Measurements from ENCODE around the gene TRIO. TPM values are rescaled to one million over a fixed set of nuclear protein-coding genes. Genes with fewer than 3 reads are reported as not detected.

The TRIO gene
- total RNA-seq, 1 donor from 2014 or later = 163 TPM

DNA sequence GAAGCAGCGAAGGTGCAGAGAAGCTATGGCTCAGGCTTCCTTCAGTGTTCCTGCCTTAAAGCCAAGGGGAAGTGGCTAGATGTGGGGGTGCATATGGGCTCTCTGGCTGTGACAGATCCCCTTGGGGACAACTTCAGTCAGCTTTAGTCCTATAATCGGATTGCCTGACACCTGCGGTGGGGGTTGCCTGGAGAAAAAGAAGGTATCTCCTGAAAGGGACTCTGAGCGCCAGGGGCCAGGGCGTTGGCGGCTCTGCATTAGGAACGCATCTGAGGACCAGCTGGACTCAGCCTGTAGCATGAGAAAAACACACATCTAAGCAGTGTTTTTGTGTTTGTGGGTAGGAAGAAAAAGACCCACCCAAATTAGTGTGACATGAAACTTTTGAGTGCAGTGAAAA lies 354.2 kb downstream of the TRIO start:
- Mint-ChIP-seq H3K27ac (no peak overlapping the region), H3K4me3 (ENCODE audit: low read depth) (no peak overlapping the region), H3K27me3 (no peaks in the 10 kb centered on the region), H3K4me1 (ENCODE audit: low read depth) (no peaks in the 10 kb centered on the region), H3K9me3 (ENCODE audit: low read depth) (no peaks in the 10 kb centered on the region), H3K36me3 (ENCODE audit: insufficient read depth) (peaks cover 16% of the 10 kb centered on the region)
- no peak for DNase-seq (ENCODE audit: low spot score, unreplicated experiment)
- TF ChIP-seq CTCF (IDR thresholded peaks at IDR 0.05; ENCODE audit: unreplicated experiment) = no peak

DNA sequence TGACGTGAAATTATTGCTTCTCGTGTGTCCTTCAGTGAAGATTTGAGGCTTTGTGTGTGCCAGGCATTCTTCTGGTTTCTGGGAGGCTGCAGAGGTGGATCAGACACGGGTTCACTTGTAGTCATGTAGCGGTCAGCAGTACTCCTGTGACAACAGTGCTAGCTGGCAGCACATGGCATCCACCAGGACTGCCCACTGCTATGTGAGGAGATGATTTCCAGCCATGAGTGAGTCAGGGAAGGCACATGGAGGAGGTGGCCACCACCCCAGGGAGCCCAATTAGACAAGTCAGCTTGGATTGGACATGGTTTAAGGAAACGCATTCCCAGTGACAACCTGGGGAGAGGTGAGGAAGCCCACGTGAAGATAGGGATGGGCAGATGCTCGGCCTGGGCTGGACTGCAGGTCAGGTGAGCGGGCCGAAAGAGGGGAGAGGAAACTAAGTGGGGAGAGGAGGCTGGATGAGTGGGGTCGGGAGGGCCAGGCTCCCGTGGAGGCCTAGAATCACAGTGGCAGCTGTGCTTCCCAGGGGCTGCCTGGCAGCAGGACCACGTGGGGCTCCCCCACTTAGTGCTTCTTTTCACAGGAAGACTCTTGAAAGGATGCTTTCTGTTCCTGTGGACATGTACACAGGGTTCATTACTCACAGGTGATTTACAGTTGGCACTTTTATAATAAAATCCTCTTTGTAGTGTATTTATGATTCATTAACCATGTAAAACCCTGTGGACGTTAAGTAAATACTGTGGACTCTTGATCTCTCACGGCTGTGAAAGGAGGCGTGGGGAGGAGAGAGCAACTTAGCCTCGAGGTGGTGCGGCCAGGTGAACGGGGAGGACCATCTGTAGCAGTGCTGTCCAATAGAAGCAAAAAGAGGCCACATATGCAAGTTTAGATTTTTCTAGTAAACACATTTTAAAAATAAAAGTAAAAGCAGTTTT lies 358.5 kb downstream of the TRIO start:
- H3K4me3 Mint-ChIP-seq (ENCODE audit: low read depth) = no peak overlapping the region
- peaks cover 9% of the 10 kb centered on the region for H3K36me3 Mint-ChIP-seq (ENCODE audit: insufficient read depth)
- no peak overlapping the region for H3K27ac Mint-ChIP-seq
- no peak for DNase-seq (ENCODE audit: low spot score, unreplicated experiment)
- no peak for TF ChIP-seq CTCF (IDR thresholded peaks at IDR 0.05; ENCODE audit: unreplicated experiment)
- no peaks in the 10 kb centered on the region for H3K9me3 Mint-ChIP-seq (ENCODE audit: low read depth)
- no peaks in the 10 kb centered on the region for H3K4me1 Mint-ChIP-seq (ENCODE audit: low read depth)
- H3K27me3 Mint-ChIP-seq = no peaks in the 10 kb centered on the region

DNA sequence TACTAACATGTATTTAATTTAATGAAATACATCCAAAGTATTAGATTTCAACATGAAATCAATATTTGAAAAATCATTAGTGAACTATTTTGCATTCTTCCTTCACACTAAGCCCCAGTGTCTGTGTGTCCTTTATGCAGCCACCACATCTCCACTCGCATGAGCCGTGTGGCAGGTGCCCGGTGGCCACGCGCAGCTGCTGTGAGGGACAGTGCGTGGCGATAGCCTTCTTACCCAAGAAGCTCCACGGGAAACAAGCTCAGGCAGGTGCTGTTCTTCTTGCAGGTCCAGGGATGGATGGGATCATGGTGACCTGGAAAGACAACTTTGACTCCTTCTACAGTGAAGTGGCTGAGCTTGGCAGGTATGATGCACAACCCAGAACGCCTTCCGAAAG lies 359.1 kb downstream of the TRIO start:
- TF ChIP-seq CTCF (IDR thresholded peaks at IDR 0.05; ENCODE audit: unreplicated experiment) = no peak
- Mint-ChIP-seq H3K4me3 (ENCODE audit: low read depth) (no peak overlapping the region), H3K36me3 (ENCODE audit: insufficient read depth) (peaks cover 10% of the 10 kb centered on the region), H3K27ac (no peak overlapping the region), H3K9me3 (ENCODE audit: low read depth) (no peaks in the 10 kb centered on the region), H3K4me1 (ENCODE audit: low read depth) (no peaks in the 10 kb centered on the region), H3K27me3 (no peaks in the 10 kb centered on the region)
- DNase-seq (ENCODE audit: low spot score, unreplicated experiment) = no peak

DNA sequence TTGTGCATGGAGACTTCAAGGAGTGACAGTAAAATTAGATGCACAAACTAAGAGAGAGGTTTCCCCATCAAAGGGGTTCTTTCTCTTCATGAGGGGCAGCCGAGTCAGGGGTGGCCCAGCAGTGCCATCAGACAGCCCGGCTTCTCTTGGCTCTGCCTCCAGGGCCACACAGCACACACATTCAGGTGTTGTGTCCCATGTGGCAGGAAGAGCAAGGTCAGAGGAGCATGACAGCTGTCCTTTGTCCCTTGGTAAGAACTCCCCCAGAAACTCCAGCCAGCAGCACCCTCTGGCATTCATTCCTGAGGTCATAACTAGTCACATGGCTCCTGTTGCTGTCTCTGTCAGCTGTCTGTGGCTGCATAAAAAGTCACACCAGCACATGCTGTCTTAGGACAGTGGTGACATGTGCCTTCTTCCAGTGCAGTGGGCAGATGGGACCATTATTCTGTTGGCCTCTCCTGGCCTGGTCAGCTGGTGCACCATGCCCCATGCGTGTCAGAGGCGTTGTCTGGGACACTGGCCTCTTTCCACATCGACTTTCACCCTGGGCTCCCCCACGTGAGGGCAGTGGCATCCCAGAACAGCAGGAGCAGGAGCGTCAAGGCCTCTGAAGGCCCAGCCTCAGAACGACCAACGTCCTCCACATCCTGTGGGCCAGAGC lies 360.0 kb downstream of the TRIO start:
- H3K4me3 Mint-ChIP-seq (ENCODE audit: low read depth) = no peak overlapping the region
- peaks cover 15% of the 10 kb centered on the region for H3K36me3 Mint-ChIP-seq (ENCODE audit: insufficient read depth)

More for the DNA sequence above, 360.0 kb downstream of the TRIO start:
- Mint-ChIP-seq H3K27me3 (no peaks in the 10 kb centered on the region), H3K4me1 (ENCODE audit: low read depth) (no peaks in the 10 kb centered on the region), H3K9me3 (ENCODE audit: low read depth) (no peaks in the 10 kb centered on the region), H3K27ac (no peak overlapping the region)
- DNase-seq (ENCODE audit: low spot score, unreplicated experiment) = no peak
- TF ChIP-seq CTCF (IDR thresholded peaks at IDR 0.05; ENCODE audit: unreplicated experiment) = no peak

Measured in progenitor cell of endocrine pancreas (in vitro differentiated cells).